Left ventricle myocardium inferior (tissue), 1 donor: Measurements from ENCODE around the gene DSTN. TPM values are rescaled to one million over a fixed set of nuclear protein-coding genes. Genes with fewer than 3 reads are reported as not detected.
A peak's percentile ranks its signal among the peaks of the same experiment; 100 is the strongest.

Experiments
- DNase-seq: peaks from one replicate; pipeline ENCODE4 v3.0.0-alpha.2; 2020
- H3K27ac ChIP-seq: fragments of 200-600 bp; replicated peaks from 2 replicates; pipeline ENCODE4 v1.8.0; 2021
- H3K27me3 ChIP-seq: fragments of 200-600 bp; 2 replicates; pipeline ENCODE4 v1.8.0; 2021; ENCODE audit warnings: low read depth
- H3K36me3 ChIP-seq: fragments of 200-600 bp; 2 replicates; pipeline ENCODE4 v1.8.0; 2021
- H3K4me1 ChIP-seq: fragments of 200-600 bp; 2 replicates; pipeline ENCODE4 v1.8.0; 2021
- H3K4me3 ChIP-seq: fragments of 200-600 bp; 2 replicates; pipeline ENCODE4 v1.8.0; 2021; ENCODE audit warnings: mild to moderate bottlenecking, moderate library complexity
- H3K9me3 ChIP-seq: fragments of 200-600 bp; replicated peaks from 2 replicates; pipeline ENCODE4 v1.8.0; 2021
- CTCF ChIP-seq: fragments of 200-600 bp; IDR thresholded peaks from 2 replicates; pipeline ENCODE4 v1.8.0; 2021; ENCODE audit warnings: antibody characterized with exemption, mild to moderate bottlenecking, borderline replicate concordance
- intact Hi-C: fragments of 100-400 bp; cut with micrococcal nuclease; formaldehyde crosslinking; loops from one replicate; pipeline ENCODE4 v1.11.0; 2022
- total RNA-seq: library from RNA; stranded (reverse); fragmentation: NEBNext Ultra II Directional; extraction: Animal tissue kit (Norgen Biotek cat#: 25700); gene quantifications from one replicate; pipeline ENCODE4 v1.2.1, GENCODE V29; 2021
- donor health status: DM: no; HTN: yes; CAD: no; lungs with severe emphysema.

Gene DSTN
- total RNA-seq, 1 donor from 2014 or later, result 635 TPM

DNA sequence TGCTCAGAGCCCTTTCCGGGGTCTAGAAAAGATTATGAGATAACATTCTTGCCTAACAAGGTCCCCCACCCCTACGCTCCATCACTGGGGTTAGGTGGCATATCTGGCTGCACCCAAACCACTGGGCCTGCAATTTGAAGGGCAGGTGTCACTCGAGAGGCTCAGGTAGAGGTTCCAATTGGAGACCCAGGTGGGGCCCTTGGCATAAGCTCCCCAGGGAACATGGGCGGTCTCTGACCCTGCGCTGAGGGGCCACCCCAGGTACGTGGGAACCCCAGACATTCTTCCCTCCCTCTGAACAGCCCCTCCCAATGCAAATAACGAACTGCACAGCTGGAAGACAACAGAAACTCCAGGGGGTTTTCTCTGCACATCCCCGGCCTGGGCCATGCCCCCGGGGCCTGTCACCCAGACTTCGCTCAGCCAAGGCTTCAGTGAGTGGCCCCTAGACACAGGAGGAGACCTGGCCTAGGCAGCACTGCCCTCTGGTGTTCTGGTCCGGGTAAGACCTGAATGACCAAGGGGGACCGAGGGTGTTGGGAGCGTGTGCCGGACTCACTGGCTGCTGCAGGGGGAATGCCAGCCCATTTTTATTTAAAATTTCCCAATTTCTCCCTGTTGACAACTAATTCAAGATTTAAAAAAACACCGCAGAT, 47.5 kb downstream of the DSTN start:
- DNase-seq, result peak; percentile 56
- Histone ChIP-seq H3K9me3 (no peaks in the 10 kb centered on the region), H3K27me3 (no peaks in the 10 kb centered on the region), H3K4me3 (no peak overlapping the region), H3K27ac (no peak overlapping the region), H3K4me1 (peaks cover 58% of the 10 kb centered on the region), H3K36me3 (peaks cover 54% of the 10 kb centered on the region)
- intact Hi-C loops, result loop anchor here (10.0 kb wide), 1 partner anchor 83 kb away; the partner anchor contains the start of gene BFSP1
- peak; percentile 83 for TF ChIP-seq CTCF

DNA sequence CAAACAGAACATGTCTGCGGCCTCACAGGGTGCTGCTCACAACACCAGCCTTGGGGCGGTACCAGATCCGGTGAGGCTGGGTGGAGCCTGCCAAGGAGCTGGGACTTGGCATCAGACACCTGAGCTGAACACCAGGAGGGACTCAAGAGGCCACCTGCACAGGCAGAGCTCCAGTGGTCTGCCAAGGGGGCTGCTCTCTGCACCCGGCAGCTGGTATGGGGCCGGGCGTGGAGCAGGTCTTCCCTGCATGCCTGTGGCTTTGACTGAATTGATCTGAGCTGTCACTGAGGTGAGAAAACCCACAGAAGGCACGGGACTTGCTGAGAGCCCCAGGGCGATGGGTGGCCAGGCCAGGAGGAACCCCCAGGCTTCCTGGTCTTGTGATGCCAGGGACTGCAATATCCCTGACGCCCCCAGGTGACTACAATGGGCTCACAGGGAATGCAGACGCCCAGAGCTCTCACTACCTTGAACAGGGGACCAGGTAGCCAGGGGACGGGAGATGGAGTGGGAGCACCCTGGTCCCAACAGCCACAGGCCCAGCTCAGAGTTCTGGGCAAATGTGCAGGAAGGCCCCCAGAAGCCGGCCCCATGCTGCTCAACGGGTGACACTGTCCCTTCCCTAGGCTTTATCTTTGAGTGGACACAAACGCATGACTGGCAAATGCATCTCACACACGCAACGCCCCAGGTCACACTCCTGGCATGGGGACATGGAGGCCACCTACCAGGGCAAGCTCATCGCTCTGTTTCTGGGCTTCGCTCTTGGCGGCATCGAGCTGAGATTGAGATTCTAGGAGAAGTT, 48.2 kb downstream of the DSTN start:
- peaks cover 61% of the 10 kb centered on the region for H3K36me3 ChIP-seq
- DNase-seq, result peak; percentile 14
- intact Hi-C loops, result loop anchor here (10.0 kb wide), 1 partner anchor 83 kb away; the partner anchor contains the start of gene BFSP1
- peaks cover 51% of the 10 kb centered on the region for H3K4me1 ChIP-seq
- H3K4me3 ChIP-seq, result no peak overlapping the region
- no peak overlapping the region for H3K27ac ChIP-seq
- H3K9me3 ChIP-seq, result no peaks in the 10 kb centered on the region
- no peaks in the 10 kb centered on the region for H3K27me3 ChIP-seq
- no peak for TF ChIP-seq CTCF

- H3K4me3 ChIP-seq, result no peak overlapping the region
- peaks cover 45% of the 10 kb centered on the region for H3K4me1 ChIP-seq
- H3K27ac ChIP-seq, result no peak overlapping the region
- DNase-seq, result no peak
- no peak for TF ChIP-seq CTCF
- intact Hi-C loops, result loop anchor here (10.0 kb wide), 1 partner anchor 84 kb away; the partner anchor contains the start of gene BFSP1
- H3K27me3 ChIP-seq, result no peaks in the 10 kb centered on the region
- H3K36me3 ChIP-seq, result peaks cover 67% of the 10 kb centered on the region
- H3K9me3 ChIP-seq, result no peaks in the 10 kb centered on the region
Observed at GRCh38 chr20:17618673-17619013, 48.8 kb downstream of the DSTN start.

DNA sequence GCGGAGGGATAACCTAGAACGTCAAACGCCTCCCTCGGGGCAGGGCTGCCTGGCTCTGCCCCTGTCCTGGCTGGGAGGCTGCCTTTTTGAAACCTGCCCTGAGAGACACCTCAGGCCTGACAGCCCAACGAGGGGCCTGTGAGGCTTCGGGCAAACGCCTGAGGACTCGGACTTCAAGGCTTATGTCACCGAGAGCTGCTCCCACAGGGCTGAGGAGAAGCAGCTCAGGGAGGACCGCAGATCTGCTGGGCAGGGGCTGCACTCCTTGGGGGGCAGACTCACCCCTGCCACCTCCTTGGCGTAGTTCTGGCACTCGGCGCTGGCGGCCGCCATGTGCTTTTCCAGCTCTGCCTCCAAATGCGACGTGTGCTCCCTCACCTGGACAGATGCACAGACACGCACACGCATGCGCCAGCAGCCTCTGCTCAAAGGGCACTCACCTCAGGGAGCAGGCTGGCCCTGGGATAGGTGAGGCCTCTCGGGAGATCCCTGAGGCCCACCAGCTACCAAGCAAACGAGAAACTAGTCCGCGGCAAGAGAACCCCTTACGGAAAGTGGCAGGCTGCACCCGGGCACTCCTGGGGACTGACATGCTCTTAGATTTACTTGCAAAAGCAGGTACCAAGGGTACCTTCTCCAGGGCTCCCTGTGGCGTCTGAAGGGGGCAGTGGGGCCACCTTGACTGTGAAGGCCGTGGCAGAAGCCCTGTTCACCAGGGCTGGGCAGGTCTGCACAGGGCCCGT, 49.6 kb downstream of the DSTN start:
- H3K27ac ChIP-seq, result no peak overlapping the region
- peaks cover 36% of the 10 kb centered on the region for H3K4me1 ChIP-seq
- TF ChIP-seq CTCF, result no peak
- no peaks in the 10 kb centered on the region for H3K9me3 ChIP-seq
- H3K36me3 ChIP-seq, result peaks cover 76% of the 10 kb centered on the region
- no peak for DNase-seq
- no peak overlapping the region for H3K4me3 ChIP-seq
- intact Hi-C loops, result loop anchor here (10.0 kb wide), 1 partner anchor 85 kb away; the partner anchor contains the start of gene BFSP1
- no peaks in the 10 kb centered on the region for H3K27me3 ChIP-seq

DNA sequence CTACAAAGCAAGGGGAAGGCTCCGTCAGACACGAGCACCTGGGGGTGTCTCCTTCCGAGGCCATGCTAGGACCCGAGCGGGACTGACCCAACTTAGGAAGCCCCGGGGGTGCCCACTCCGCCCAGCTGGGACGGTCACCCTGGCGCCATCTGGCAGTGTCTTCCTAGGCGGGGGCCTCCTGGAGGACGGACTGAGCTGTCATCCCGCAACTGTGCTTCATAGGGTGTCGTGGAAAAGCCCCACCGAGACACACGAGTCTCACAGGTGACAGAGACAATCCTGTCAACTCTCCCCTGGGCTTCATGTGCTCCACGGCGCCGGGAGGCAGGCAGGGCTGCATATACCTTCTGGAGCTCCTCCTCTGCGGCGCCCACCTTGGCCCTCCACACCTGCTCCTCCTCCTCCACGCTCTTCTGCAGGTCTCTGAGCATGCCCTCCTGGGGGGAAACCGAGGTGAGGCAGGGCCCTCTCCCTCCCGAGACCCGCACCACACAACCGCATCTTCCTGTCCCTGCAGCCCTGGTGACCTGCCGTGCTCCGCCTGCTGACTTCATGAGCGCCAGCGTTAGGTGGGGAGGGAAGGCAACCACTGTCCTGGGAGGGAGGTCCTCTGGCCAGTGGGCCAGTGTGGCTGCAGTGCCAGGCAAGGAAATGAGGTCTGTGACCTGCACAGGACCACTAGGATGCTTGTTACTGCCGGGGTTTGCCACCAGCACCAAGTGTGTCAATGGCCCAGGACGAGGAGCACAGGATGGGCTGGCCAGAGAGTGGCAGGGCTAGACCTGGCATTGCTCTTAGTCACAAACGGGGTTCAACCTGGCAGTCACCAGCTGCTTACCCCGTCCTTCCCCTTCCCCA, 50.7 kb downstream of the DSTN start:
- H3K36me3 ChIP-seq, result peaks cover 85% of the 10 kb centered on the region
- H3K4me3 ChIP-seq, result no peak overlapping the region
- no peaks in the 10 kb centered on the region for H3K27me3 ChIP-seq
- peaks cover 26% of the 10 kb centered on the region for H3K4me1 ChIP-seq
- TF ChIP-seq CTCF, result no peak
- DNase-seq, result no peak
- H3K9me3 ChIP-seq, result no peaks in the 10 kb centered on the region
- intact Hi-C loops, result no loop called here
- no peak overlapping the region for H3K27ac ChIP-seq
